ENCODE measurements around the gene EVI5.

DNA sequence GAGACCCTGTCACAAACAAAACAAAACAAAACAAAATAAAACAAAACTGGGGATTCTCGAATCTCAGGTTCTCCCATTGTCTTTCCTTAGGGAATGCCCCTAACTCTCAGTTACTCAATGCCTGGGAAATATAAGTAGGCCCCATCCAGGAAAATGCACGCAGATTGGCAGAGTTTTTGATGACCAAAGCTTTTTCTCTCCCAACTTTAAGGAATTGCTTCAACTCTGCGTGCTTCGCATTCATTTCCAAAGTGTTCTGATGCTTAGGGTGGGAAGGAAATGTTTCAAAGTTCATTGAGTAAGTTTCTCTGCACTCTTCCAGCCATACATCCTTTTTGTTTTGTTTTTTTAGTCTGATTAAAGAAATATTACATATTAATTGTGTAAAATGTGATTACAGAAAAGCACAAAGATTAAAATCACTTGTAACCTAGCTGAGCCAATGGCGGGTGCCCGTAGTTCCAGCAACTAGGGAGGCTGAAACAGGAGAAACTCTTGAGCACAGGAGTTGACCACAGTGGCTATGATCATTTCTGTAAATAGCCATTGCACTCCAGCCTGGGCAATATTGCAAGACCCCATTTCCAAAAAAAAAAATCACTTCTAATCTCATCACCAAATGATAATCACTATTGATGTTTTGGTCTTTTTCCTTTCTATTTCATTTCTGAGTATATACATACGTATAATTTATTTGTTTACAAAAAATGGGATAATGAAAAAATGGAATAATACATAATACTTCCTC lies 18.4 kb upstream of the EVI5 start:
- no peak for TF ChIP-seq CTCF (IDR thresholded peaks at IDR 0.05)
- no peak for TF ChIP-seq POLR2AphosphoS5 (IDR thresholded peaks at IDR 0.05)
- TF ChIP-seq POLR2A (IDR thresholded peaks at IDR 0.05), result no peak
- no peak for TF ChIP-seq EP300 (IDR thresholded peaks at IDR 0.05)

Data from sigmoid colon (tissue), 4 donors.